CD1c-positive myeloid dendritic cell (primary cell): ENCODE results near the gene EXPH5.
A peak's percentile ranks its signal among the peaks of the same experiment; 100 is the strongest.

Experiments
- DNase-seq: peaks from one replicate; pipeline ENCODE4 v3.0.0-alpha.2; 2016; ENCODE audit errors: extremely low spot score

Gene EXPH5

GRCh38 chr11:108468478-108468864 is 125.1 kb downstream of the EXPH5 start:
- DNase-seq = peak; percentile 44

- DNase-seq = peak; percentile 98
Observed at GRCh38 chr11:108467091-108467823, 126.3 kb downstream of the EXPH5 start, which contains the start of gene C11orf65. C11orf65 (minus strand) TSS chr11:108467529; CDS start chr11:108461559, 5,970 bp downstream.

GRCh38 chr11:108466405-108466804 is 127.2 kb downstream of the EXPH5 start:
- DNase-seq = peak; percentile 18
